ENCODE measurements around the gene PGPEP1. TPM values are rescaled to one million over a fixed set of nuclear protein-coding genes. Genes with fewer than 3 reads are reported as not detected.
"Not testable (repeated sequence)": the region's sequence is repeated elsewhere in the genome, so short reads cannot be mapped to it uniquely, and the experiment has no call there.

The PGPEP1 gene
- polyA plus RNA-seq, 4 donors = 15.5 to 26.2 (median 25.8) TPM

GRCh38 chr19:18388960-18389725 lies 48.7 kb downstream of the PGPEP1 start:
- no peak for DNase-seq (ENCODE audit: low read depth in 4 of 4, low spot score in 3 of 4)

- DNase-seq (ENCODE audit: low read depth in 4 of 4, low spot score in 3 of 4) = no peak
Observed at GRCh38 chr19:18389726-18390064, 49.3 kb downstream of the PGPEP1 start.

DNA sequence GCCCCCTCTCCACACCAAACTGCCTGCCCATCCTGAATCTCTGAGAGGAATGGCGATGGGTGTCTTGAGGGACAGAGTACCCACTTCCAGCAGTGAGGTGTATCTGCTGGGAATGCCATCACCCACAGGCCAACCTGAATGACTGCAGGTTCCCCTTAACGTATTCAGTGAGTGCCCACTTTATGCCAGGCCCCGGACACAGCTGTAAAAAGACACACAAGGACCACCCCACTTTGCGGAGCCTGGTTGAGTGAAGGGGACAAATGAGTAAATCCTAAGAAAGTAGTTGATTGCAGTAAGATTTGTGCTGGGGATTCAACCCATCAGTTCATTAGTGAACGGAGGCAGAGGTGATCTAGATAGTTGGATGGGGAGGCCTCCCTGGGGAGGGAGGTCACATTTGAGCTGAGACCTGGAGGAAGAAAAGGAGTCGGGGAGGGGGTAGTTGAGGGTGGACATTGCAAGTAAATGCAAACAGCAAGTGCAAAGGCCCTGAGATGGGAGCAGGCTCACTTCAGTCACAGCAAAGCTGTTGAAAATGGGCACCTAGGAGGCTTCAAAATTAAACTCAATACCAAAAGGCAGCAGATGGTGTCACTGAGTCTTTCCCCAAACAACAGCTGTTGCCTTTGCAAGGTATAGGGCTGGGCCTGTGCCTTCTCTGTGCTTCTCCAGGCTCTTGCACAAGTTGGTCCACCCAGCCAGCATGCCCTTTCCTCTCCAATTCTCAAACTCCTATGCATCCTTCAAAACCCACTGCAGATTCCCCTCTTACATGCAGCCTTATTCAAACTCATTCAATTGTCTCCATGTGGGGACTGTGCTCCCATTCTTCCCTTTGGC lies 49.9 kb downstream of the PGPEP1 start:
- DNase-seq (ENCODE audit: low read depth in 4 of 4, low spot score in 3 of 4) = no peak

DNA sequence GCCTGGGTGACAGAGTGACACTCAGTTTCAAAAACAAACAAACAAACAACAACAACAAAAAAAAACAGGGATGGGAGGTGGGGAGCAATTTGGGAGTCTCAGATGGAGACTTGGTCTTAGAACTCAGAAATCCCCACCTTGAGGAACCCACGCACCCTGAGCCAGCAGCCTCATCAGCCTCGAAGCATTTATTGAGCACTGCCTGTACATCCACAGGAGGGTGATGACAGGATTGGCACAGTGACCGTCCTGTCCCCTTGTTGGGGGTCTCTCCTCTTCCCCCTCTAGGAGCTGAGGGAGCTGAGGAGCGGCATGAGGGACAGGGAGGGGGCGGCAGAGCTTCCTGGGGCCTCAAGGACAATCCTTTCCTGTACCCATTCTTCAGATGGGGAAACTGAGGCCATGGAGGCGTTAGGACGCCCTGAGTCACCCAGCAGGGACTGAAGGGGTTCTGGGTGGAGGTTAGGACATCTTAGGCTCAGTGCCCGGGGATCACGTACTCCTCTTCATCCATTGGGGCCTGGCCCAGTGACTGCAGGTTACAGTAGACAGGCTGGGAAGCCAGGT lies 51.2 kb downstream of the PGPEP1 start:
- no peak for DNase-seq (ENCODE audit: low read depth in 4 of 4, low spot score in 3 of 4)

DNA sequence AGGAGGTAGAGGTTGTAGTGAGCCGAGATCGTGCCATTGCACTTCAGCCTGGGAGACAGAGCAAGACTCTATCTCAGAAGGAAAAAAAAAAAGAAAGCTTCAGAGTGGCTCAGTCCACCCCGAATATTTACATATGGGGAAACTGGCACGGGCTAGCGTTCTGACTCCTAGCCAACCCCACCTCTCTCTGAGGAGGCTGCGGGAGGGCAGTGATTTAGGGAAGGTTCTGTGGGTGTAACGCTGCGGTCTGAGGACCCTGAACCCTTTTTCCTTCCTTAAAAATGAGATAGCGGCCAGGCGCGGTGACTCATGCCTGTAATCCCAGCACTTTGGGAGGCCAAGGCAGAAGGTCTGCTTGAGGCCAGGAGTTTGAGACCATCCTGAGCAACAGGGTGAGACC lies 52.0 kb downstream of the PGPEP1 start:
- no peak for DNase-seq (ENCODE audit: low read depth in 4 of 4, low spot score in 3 of 4)

DNA sequence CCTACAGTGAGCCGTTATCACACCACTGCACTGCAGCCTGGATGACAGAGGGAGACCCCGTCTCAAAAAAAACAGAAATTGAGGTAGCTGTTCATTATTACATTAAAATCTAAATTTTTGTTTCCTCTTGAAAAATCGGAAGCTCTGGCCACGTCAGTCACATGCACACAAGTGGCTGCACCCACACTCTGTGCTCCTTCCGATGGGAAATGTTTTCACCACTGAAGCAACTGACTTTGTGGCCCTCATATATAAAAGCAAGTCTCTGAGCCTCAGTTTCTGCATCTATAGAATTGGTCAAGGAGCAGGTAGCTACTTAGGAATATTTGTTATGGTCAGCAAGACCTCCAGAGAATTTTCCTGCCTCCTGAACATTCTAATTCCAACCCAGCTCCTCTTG lies 52.5 kb downstream of the PGPEP1 start:
- DNase-seq (ENCODE audit: low read depth in 4 of 4, low spot score in 3 of 4) = no peak

GRCh38 chr19:18393836-18394235 lies 53.4 kb downstream of the PGPEP1 start:
- no peak for DNase-seq (ENCODE audit: low read depth in 4 of 4, low spot score in 3 of 4)

- no peak for DNase-seq (ENCODE audit: low read depth in 4 of 4, low spot score in 3 of 4)
Observed at GRCh38 chr19:18396471-18397241, 56.3 kb downstream of the PGPEP1 start.

- no peak for DNase-seq (ENCODE audit: low read depth in 4 of 4, low spot score in 3 of 4)
Observed at GRCh38 chr19:18397242-18398202, 57.1 kb downstream of the PGPEP1 start, which contains the start of gene LRRC25. LRRC25 (minus strand) TSS chr19:18397622; CDS start chr19:18396963, 659 bp downstream.

- no peak for DNase-seq (ENCODE audit: low read depth in 4 of 4, low spot score in 3 of 4)
Observed at GRCh38 chr19:18399008-18399407, 58.6 kb downstream of the PGPEP1 start.

- no peak for DNase-seq (ENCODE audit: low read depth in 4 of 4, low spot score in 3 of 4)
Observed at GRCh38 chr19:18401580-18402112, 61.2 kb downstream of the PGPEP1 start.

GRCh38 chr19:18402455-18403248 lies 62.3 kb downstream of the PGPEP1 start:
- not testable (repeated sequence) for DNase-seq (ENCODE audit: low read depth in 4 of 4, low spot score in 3 of 4)

GRCh38 chr19:18405754-18406153 lies 65.4 kb downstream of the PGPEP1 start:
- not testable (repeated sequence) for DNase-seq (ENCODE audit: low read depth in 4 of 4, low spot score in 3 of 4)

DNA sequence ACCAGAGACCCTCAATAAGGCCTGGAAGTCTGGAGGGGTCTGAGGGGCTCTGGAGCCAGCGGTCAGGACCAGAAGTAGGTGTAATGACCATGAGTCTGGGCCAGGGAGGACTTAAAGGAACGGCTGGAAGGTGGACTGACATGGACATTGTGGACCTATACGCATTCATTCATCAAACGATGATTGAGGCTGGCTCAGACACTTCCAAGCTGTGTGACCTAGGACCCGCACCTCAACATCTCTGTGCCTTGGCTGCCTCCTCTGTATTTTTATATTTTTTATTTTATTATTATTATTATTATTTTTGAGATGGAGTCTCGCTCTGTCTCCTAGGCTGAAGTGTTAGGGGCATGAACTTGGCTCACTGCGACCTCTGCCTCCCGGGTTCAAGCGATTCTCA lies 66.4 kb downstream of the PGPEP1 start:
- DNase-seq (ENCODE audit: low read depth in 4 of 4, low spot score in 3 of 4) = no peak

GRCh38 chr19:18408053-18408476 lies 67.7 kb downstream of the PGPEP1 start:
- DNase-seq (ENCODE audit: low read depth in 4 of 4, low spot score in 3 of 4) = no peak

DNA sequence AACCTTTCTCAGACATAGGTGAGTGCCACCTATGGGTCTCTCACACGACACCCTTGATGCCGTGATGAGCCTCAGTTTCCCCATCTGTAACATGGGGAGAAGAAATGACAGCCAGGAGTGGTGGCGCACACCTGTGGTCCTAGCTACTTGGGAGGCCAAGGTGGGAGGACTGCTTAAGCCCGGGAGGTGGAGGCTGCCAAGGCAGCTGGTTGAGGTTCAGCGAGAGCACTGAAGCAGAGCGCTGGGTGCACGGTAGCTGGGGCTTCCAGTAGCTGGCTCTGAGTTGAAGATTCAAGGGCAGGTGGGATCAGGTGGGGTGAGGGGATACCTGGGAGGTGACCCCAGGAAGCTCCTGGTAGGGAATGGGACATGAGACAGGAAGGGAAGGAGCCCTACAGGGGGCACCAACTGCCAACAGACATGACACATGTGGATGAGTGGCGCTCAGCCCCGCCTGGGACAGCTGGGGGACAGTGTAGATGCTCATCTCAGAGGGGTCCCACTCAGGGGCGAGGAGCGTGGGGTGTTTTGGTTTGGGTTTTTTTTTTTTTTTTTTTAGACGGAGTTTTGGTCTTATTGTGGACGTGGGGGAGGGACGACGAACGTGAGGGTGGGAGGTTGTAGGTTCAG lies 72.3 kb downstream of the PGPEP1 start:
- DNase-seq (ENCODE audit: low read depth in 4 of 4, low spot score in 3 of 4) = no peak

DNA sequence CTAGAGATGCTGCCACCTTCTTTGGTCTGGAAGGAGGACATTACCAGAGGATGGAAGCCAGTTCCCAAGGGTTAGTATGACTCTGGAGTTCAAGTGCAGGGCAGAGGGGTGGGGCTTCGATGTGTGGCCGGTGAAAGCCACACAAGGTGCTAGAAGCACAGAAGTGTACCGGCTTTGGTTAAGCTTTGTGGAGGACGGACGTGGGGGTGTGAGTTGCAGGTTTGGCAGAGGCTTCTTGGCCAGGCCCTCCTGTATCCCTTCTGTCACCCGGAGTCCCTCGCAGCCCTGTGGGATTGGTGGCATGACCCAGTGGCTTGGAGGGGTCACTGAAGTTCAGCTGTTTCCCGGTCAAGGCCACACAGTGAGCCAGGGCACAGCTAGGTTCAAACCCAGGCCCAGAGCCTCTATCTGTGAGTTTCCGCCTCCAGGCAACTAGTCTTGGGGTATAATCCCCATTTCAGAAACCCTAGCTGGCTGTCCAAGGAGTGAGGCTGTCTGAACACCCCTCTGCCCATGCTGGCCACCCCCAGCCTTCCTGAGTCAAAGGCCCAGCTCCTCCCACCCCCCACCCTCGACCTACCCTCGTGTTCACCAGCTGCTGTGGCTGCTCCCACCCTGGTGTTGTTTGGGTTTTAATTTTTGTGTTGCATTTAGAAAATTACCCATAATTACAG lies 74.2 kb downstream of the PGPEP1 start:
- DNase-seq (ENCODE audit: low read depth in 4 of 4, low spot score in 3 of 4) = no peak
